SW480 (cell line): Measurements from ENCODE around the gene POLR2I.
"Not testable (repeated sequence)": the region's sequence is repeated elsewhere in the genome, so short reads cannot be mapped to it uniquely, and the experiment has no call there.

Source experiments
- DNase-seq: peaks from one replicate; pipeline ENCODE4 v3.0.0-alpha.2; 2016; ENCODE audit warnings: low spot score

Gene POLR2I

GRCh38 chr19:36114721-36115452 lies at the start of gene POLR2I:
POLR2I (minus strand) TSS chr19:36114875; CDS start chr19:36114856, 19 bp downstream.
- peak; percentile 100 for DNase-seq

GRCh38 chr19:36163813-36164212 lies 49.1 kb upstream of the POLR2I start:
- DNase-seq, result no peak

- DNase-seq, result no peak
Observed at GRCh38 chr19:36160821-36161596, 46.3 kb upstream of the POLR2I start.

- no peak for DNase-seq
Observed at GRCh38 chr19:36153126-36153525, 38.5 kb upstream of the POLR2I start.

GRCh38 chr19:36152352-36153091 lies 37.8 kb upstream of the POLR2I start, which contains the start of gene COX7A1:
COX7A1 (minus strand) TSS chr19:36152447; CDS start chr19:36152407, 40 bp downstream.
- no peak for DNase-seq

- DNase-seq, result no peak
Observed at GRCh38 chr19:36152019-36152351, 37.3 kb upstream of the POLR2I start.

GRCh38 chr19:36151144-36152018 lies 36.7 kb upstream of the POLR2I start:
- DNase-seq, result no peak

GRCh38 chr19:36150586-36150985 lies 35.9 kb upstream of the POLR2I start:
- no peak for DNase-seq

- DNase-seq, result no peak
Observed at GRCh38 chr19:36149673-36150406, 35.2 kb upstream of the POLR2I start.

- DNase-seq, result no peak
Observed at GRCh38 chr19:36144624-36145023, 29.9 kb upstream of the POLR2I start.

GRCh38 chr19:36142496-36142895 lies 27.8 kb upstream of the POLR2I start:
- DNase-seq, result no peak

- no peak for DNase-seq
Observed at GRCh38 chr19:36142046-36142445, 27.4 kb upstream of the POLR2I start.

- DNase-seq, result peak; percentile 90
Observed at GRCh38 chr19:36141039-36141927, 26.6 kb upstream of the POLR2I start.

GRCh38 chr19:36140304-36141038 lies 25.8 kb upstream of the POLR2I start:
- DNase-seq, result peak; percentile 81

GRCh38 chr19:36139473-36140303 lies 25.0 kb upstream of the POLR2I start, which contains the start of gene CAPNS1:
CAPNS1 (plus strand) TSS chr19:36140066; CDS start chr19:36141012, 946 bp downstream.
- peak; percentile 98 for DNase-seq

- DNase-seq, result no peak
Observed at GRCh38 chr19:36139120-36139472, 24.4 kb upstream of the POLR2I start.

GRCh38 chr19:36136964-36137686 lies 22.4 kb upstream of the POLR2I start:
- peak; percentile 94 for DNase-seq

- not testable (repeated sequence) for DNase-seq
Observed at GRCh38 chr19:36134867-36135266, 20.2 kb upstream of the POLR2I start.
